ENCODE measurements around the gene GAPVD1.
"Not testable (repeated sequence)": the region's sequence is repeated elsewhere in the genome, so short reads cannot be mapped to it uniquely, and the experiment has no call there.

The GAPVD1 gene

DNA sequence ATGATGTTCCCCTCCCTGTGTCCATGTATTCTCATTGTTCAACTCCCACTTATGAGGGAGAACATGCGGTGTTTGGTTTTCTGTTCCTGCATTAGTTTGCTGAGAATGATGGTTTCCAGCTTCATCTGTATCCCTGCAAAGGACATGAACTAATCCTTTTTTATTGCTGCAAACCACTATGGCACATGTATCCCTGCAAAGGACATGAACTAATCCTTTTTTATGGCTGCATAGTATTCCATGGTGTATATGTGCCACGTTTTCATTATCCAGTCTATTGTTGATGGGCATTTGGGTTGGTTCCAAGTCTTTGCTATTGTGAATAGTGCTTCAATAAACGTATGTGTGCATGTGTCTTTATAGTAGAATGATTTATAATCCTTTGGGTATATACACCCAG is 54.7 kb downstream of the GAPVD1 start:
- DNase-seq: not testable (repeated sequence)

DNA sequence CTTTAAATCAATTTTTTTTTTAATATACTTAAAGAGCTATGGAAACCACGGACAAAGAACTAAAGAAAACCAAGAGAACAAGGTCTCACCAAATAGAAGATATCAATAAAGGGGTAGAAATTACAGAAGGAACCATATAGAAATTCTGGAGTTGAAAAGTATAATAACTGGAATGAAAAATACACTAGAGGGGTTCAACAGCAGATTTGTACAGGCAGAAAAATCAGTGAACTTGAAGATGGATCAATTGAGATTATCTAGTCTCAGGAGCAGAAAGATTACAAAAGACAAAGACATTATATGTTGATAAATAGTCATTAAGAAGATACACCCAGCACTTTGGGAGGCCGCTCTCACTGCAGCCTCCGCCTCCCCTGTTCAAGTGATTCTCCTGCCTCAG is 56.1 kb downstream of the GAPVD1 start:
- DNase-seq: no peak

DNA sequence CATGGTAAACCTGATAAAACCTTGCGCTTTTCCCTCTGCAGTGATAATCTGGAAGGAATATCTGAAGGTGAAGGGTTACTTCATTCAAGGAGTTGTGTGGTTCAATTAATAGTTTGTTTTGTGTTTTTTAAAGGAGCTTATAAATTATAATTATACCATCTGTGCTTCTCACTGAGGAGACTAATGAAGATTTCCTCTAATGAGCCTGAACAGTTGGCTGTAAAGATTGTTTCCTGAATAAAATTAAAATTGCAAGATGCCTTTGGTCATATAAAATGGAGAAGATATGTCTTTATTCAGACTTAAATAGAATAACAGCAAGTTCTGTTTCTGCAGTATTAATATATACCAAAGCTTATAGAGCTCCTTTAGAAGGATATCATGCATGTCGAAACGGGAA is 59.9 kb downstream of the GAPVD1 start:
- no peak for DNase-seq

DNA sequence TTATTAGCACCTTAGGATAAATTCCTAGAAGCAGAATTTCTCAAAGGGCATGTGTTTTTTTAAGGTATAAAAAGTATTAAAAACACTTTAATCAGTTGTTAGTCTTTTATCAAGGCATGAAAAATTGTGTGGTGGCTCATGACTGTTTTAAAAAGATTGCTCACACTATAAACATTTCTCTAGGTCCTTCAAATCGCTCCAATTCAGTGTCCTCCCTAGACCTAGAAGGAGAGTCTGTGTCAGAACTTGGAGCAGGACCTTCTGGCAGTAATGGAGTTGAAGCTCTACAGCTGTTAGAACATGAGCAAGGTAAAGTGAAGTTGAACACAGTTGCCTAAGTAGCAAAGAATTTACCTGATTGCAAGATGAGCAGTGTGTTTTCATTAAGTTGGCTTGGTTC is 62.0 kb downstream of the GAPVD1 start:
- no peak for DNase-seq

DNA sequence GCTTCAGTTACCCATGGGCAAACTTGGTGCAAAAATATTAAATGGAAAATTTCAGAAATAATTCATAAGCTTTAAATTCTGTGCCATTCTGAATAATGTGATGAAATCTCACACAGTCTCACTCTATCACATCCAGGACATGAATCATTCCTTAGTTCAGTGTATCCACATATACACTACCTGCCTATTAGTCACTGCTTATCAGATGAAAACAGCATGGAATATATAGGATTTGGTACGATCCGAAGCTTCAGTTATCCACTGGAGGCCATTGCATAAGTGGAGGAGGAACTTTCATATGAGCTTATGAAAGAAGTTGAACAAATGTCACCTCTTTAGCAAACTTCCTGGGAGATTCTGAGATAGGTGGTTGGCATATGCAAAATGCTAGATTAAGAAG is 64.2 kb downstream of the GAPVD1 start:
- DNase-seq: no peak

DNA sequence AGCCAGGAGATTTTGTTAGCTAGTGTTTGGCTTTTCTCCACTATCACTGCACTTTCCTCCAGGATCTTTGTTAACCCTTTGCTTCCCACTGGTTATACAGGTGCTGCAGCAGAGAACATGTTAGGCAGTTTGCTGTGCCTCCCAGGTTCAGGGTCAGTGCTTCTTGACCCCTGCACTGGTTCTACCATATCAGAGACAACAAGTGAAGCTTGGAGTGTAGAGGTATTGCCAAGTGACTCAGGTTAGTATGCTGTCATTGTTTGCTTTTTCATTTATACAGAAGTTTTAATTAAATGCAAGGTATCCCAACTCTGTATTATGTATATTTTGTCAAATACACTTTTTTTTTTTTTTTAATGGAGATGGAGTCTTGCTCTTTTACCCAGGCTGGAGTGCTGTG is 68.4 kb downstream of the GAPVD1 start:
- DNase-seq: no peak

DNA sequence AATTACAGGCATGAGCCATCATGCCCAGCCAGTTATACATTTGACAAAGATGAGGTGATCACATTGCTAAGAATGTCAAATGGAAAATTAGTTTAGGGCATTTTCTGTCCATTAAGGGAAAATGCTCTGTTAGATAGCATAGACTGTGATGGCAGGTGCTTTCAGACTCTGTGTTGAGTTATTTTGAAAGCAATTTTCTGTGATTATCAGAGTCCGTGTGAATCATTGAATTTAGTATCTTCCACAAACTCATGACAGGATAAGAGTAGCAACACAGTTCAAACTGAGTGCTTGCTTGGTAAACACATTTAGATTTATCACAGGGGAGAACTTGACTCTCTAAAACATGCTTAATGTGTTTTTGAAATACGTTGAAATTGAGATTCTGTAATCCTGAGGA is 69.0 kb downstream of the GAPVD1 start:
- DNase-seq: no peak

DNA sequence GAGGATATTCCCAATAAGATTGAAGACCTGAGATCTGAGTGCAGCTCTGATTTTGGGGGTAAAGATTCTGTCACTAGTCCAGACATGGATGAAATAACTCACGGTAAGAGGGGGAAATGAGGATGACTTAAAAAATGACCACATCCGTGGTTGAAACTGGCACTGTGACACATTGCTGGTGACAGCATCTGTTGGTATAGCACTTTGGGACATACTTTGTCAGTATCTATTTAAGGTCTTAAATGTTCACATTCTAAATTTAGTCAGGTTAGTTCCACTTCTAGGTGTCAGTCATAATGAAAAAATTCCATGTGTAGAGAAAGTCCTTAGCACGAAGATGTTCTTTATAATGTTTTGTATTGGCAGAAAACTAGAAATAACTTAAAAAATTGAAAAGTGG is 70.9 kb downstream of the GAPVD1 start:
- peak; percentile 33 for DNase-seq

DNA sequence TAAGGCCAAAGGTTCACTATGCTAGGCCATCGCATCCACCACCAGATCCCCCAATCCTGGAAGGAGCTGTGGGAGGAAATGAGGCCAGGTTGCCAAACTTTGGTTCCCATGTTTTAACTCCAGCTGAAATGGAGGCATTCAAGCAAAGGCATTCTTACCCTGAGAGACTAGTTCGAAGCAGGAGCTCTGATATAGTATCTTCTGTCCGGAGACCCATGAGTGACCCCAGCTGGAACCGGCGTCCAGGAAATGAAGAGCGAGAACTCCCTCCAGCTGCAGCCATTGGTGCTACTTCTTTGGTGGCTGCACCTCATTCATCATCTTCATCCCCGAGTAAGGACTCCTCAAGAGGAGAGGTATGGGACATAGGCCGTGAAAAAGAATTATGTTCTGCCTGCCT is 75.6 kb downstream of the GAPVD1 start:
- DNase-seq: no peak

DNA sequence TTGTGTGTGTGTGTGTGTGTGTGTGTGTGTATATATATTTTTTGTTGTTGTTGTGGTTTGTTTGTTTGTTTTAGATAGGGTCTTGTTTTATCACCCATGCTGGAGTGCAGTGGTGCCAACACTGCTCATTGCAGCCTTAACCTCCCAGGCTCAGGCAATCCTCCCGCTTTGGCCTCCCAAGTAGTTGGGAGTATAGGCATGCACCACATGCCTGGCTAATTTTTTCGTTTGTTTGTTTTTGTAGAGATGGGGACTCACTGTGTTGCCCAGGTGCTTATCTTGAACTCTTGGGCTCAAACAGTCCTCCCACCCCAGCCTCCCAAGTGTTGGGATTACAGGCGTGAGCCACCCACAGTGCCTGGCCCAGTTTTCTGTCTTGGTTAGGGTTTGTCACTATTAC is 77.3 kb downstream of the GAPVD1 start:
- DNase-seq: no peak

DNA sequence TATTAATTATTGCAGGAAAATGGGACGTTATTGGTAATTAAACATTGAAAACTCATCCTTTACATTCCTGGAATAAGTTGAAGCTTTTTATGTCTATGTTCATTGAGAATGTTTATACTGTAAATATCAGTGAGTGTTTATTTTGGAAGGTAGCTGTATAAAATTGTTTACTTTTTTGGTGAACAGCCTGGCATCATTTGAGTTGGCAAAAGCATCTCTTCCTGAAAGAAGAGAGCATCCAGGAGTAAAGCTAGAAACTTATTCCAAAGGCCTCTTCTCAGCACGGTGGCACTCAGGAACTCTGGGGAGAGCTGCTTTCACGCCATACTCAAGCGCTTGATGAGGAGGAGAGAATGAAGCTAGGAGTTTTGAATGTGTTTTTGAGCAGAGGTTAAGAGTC is 79.9 kb downstream of the GAPVD1 start:
- no peak for DNase-seq

DNA sequence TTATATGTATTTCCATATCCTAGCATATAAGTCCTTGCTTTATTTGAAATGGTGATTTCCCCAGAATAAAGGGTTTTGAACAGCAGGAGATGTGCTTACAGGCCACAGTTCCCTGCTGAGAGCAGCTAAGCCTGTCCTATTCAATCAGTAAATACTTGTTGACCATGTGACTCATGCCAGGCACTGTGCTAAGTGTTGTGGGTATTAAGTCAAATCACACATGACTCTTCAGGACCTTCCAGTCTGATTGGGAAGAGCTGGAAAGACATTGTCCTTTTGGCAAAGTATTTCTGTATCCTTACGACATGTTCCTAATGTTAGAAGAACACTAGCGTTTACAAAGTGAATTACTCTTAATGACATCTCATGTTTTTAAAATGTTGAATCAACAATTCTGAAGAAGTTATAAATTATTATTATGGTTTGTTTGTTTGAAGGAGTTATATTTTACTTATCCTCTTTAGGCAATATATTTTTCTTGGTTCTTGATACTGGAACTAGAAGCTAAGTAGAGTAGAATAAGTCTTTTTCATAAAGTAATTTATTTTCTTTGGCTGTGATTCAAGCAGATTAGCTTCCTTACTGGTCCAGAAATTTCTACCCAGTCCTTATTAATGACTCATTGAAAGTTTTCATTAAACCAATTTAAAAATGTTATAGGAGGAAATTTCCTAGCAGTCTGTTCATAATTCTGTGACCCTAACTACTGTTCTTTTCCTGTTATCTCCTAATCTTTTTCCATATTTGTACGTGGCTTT is 82.1 kb downstream of the GAPVD1 start:
- DNase-seq: no peak

DNA sequence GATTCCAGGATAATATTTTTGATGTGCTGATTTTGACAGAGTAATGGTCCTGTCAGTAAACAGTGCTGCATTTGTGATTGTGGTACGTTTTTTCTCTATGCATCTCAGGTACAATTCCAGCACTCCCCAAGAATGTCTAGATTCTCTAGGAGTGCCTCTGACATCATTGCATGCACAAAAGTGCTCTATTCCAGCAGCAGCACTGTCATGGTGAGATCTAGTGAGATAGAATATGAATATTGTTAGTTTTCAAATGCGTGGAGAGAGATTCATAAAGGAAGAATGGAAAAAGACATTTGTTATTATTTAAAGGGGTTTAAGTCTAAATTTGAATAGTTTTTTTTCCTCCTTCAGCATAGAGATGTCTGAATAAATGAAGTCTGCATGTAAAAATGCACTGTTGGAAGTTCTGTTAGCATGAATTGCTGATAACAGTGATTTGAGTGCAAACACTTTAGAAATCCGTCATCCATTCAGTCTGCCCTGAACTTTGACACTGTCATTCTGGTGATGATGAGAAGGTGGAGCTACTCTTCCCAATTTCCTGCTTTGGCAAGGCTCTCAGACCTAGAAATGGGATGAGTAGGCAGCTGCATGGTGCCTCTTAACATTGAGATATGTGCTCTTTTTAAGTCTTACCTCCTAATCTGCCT is 84.6 kb downstream of the GAPVD1 start:
- DNase-seq: no peak

DNA sequence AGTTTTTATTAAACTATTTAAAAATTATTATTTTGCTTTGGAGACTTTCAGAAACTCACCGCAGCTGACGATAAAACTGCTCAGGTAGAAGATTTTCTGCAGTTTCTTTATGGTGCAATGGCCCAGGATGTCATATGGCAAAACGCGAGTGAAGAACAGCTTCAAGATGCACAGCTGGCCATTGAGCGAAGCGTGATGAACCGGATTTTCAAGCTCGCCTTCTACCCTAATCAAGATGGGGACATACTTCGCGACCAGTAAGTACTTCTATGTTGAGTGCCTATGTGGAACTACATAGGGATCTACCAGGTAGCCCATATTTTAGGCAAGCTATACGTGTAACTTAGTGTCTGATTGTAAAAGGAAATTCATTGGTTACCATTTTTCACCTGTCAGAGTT is 94.0 kb downstream of the GAPVD1 start:
- DNase-seq: no peak

DNA sequence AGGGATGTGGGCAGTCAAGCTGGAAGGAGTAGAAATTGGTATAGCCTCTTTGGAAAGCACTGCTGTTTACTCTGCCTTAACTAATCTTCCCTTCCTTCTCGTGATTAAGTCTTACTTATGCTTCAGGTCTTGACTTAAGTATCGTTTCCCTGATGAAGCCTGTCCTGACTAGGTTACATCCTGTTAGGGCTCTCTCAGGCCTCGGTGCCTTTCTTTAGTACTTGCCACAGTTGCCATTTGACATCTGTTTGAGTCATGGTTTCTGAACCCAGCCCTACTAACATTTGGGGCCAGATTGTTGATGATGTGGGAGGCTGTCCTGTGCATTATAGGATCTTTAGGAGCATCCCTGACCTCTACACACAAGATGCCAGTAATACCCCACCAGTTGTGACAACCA is 94.4 kb downstream of the GAPVD1 start:
- no peak for DNase-seq

DNA sequence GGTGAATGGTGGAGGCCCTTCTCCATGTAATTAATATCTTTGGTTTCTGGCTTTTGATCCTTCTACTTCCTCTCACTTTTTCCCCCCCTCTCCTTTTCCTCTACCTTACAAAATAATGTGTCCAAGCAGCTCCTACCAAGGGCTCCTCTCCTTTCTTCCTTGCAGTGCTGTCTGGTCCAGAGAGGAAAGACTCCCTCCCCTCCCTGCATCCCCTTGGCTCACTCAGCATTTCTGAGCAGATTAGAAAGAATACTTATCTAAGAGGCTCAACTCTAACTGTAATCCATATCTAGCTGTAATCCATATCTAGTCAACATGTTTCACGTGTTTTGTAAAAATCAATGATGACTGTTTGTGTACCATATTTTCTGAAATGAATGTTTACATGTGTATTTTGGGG is 97.4 kb downstream of the GAPVD1 start:
- DNase-seq: no peak

DNA sequence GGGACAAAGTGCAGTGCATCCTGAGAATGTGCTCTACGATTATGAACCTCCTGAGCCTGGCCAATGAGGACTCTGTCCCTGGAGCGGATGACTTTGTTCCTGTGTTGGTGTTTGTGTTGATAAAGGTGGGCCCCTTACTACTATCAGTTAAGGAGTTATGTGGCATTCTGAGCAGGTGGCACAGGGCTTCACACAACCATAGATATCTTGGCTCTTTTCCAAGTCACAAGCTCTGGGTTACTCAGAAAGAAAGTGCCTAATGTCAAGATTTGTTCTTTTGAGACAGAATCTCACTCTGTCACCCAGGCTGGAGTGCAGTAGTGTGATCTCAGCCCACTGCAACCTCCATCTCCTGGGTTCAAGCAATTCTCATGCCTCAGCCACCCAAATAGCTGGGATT is 99.0 kb downstream of the GAPVD1 start:
- DNase-seq: peak; percentile 48

DNA sequence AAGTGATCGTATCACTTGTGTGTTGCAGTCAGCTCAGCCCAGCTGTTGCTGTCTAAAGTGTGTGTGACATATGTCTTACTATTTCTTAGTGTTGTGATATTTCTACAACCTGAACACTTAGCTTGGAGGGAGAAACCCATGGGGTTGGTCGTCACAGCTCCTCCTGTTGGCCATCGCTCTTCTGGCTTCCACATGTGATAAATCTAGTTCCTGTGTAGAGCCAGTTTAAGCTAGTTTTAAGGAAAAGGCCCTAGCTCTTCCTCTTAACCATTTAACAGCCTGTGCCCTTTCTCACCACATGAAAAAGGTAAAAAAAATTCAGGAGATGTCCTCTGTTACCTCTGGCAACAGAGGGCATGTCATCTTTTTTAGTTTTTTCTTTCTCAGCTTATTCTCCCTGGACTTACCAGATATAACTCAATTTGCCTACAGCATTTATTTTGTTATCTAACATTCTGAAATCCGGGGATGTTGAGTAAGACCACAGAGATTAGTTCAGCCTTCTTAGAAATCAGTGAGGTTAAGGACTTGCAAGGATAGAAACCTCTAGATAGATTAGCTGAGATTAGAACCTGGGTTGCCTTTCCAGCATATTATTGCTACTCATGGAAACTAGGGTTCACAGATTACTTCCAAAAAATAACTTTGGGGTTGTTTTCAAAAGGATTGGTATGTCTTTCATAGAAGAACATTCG is 100.4 kb downstream of the GAPVD1 start:
- DNase-seq: peak; percentile 72

DNA sequence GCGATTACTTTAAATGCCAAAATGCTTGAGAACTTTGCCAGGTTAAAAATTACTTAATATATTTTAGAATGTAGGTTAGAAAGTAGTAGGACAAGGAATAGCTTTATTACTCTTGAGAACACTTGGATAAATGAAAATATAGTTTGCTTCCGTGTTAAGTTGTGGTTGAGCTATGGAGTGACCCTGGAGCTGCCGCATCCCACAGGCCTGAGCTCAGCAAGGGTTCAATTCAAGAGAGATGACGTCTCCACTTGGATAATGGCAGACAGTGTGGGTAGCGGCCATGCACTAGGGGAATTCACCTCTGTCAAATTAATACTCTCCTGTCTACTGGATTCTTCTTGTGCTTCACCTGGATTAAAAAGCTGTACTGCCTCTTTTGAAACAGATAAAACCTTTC is 105.0 kb downstream of the GAPVD1 start:
- no peak for DNase-seq

DNA sequence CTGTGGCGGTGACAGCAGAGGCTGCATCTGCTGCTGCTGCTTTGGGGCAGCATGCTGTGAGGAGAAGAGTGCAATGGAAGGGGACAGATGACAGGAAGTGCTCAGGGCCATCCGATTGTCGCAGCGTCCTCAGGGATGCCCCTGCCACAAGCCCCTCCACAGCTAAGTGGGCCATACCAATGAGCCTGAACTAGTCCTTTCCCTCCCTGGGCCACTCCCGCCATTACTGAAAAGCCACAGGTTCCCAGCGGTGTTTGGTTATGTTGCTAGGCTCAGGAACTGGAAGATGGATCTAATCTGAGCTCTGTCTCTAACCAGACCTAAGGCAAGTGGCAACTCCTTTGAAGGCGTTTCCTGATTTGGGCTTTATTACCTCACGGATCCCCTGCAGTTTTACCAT is 109.2 kb downstream of the GAPVD1 start:
- DNase-seq: no peak

DNA sequence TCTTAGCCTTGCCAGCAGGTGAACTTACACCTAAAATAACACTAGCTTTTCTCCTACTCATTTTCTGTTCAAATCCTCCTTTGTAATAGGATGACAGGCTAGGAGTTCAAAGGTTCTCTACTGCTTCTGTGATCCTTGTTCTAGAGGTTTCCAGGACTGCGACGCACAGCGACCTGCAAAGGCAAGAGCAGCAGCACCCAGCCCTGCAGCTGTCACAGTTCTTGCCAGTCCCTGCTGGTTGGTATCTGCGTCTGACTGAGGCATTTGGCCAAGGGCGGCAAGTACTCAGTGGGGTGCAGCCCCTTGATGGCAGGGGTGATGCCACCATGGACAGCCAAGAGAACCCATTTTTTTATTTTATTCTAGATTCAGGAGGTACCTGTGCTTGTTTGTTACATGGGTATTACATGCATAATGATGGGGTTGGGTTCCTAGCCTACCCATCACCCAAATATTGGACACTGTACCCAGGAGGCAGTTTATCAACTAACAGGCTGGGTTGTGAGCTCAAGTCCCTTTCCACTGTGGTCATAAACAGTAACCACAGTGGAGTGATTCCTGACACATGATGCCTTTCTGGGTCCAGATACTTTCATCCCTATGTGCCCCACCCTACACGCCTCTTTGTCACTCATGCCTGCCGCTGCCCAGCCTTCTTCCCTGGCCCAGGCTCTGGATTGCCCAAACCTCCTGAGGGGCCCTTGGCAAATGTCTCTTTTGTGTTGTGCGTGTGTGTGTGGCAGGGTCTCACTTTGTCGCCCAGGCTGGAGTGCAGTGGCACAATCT is 111.0 kb downstream of the GAPVD1 start:
- DNase-seq: peak; percentile 15

DNA sequence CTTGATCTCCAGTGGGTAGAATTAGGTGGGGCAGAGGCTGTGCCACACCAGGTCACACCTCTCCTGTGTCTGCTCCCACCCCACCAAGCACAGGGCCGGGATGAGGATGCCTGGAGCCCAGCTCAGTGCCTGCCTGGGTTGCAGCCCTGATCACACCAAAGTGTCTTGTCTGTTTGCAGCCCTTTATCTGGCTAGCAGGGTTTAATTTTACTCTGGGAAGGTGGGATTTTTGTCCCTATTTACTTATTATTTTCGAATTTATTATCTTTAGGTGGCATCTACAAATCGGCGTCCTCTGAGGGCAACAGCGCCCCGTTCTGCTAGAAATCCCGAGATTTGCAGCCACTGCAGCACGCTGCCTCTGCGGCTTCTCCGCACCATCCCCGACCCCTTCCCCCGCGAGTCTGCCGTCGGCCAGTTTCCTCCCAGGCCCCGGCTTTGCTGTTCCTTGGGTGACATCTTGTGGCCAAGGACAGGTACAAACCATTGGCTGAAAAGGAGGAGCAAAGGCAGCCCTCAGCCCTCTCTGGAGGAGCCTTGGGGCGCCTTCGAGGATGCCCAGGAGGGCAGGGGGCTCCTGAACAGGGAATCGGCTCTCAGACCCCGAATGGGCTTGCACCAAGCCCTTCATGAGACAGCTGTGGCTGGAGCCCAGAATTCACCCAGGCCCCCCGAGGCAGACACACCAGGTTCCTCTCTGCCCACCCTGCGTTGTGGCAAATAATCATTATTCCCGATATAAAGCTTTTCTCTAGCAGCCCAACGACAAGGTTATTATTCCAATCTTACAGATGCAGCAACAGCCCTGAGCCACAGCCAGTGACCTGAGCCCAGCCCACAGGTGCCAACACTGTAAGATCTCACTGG is 113.0 kb downstream of the GAPVD1 start:
- DNase-seq: peak; percentile 90

Data from hematopoietic multipotent progenitor cell treated with erythropoietin and hydrocortisone succinate and interleukin-3 and kit ligand, for 4 days (in vitro differentiated cells).